ENCODE measurements around the gene RGS1. TPM values are rescaled to one million over a fixed set of nuclear protein-coding genes. Genes with fewer than 3 reads are reported as not detected.

Gene RGS1
- polyA plus RNA-seq, 3 donors = 2.1 to 4.6 (median 3.5) TPM

DNA sequence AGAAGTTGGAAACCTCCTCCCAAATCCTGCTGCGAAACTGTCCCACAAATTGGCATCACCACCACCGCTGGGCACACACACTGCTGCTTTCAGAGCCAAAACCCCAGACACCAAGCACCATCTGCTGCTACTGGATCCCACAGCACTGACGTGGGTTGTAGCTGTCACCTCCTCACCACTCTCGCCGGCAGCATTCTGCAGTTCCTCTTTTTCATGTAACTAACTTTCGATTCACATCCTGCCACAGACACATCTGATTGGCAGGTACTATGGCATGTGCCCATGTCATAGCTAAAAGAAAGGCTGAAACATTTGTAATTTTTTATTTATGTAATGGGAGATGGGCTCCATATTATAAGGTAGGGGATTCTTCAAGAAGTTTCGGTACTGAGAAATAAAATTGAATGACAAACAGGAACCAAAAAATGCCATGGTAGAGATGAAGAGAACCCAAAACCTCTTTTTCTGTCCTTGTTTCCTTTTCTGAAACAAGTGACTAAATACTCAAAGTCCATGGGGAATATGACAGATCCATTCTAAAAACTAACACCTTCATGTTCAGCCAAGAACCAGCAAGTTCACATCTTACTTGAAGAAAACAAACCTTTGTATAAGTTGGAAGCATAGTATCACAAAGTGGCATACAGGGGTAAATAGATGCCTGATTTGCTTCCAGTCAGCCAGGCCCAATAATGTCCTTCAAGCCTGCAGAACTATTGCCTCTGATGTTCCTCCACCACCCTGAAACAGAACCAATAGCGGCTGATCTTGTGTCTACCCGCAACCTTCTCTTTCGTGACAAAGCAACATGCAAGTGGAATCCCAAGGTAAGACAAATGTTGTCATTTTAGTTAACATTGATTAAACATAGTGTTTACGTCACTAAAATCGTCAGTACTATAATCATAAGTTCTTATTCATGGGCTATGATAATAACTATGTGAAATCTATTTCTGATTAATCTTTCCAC lies 33.8 kb downstream of the RGS1 start:
- DNase-seq (ENCODE audit: low read depth in 3 of 3, low spot score in 2 of 3) = no peak

DNA sequence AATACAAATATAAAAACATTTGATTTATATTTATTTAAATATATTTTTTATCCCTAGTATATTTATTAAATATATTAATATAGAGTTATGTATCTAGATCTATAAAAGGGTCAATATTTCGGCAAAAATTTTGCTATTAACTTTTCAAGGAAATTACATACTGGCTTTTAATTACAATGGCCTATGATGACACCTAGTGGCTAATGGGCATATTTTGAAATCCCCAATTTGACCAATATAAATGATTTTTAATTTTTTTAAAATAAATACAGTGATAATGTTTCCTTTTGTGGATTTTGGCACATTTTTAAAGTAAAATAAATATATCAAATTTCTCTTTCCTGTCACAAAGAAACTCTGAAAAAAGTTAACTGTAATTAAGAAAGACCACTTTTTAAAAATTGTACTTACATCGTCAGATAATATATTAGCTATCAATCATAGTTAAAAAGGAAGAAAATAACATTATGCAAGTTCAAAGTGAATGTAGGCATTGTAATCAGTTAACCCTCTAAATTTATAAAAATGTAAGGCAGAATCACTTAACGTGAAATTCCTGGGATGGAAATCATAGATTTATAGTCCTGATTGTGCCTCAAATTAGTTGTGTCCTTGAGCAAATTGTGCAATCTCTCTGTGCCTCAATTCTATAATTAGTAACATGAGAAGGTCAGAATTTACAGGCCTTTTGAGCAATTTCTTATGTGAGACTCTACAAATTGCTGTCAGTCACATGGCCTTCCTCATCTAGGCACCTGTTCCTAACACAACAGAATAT lies 34.7 kb downstream of the RGS1 start:
- no peak for DNase-seq (ENCODE audit: low read depth in 3 of 3, low spot score in 2 of 3)

DNA sequence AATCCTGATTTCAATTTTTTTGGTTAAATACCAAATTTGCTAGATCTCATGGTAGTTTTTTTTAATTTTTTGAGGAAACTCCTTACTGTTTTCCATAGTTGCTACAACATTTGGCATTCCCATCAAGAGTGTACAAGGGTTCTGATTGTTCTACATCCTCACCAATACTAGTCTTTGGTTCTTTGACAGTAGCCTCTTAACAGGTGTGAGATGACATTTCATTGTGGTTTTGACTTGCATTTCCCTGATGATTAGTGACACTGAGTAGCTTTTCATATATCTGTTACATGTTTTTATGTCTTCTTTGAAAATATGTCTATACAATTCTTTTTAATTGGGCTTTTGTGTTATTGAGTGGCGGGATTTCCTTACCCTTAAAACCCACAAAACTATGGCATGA lies 39.5 kb downstream of the RGS1 start:
- DNase-seq (ENCODE audit: low read depth in 3 of 3, low spot score in 2 of 3) = no peak

DNA sequence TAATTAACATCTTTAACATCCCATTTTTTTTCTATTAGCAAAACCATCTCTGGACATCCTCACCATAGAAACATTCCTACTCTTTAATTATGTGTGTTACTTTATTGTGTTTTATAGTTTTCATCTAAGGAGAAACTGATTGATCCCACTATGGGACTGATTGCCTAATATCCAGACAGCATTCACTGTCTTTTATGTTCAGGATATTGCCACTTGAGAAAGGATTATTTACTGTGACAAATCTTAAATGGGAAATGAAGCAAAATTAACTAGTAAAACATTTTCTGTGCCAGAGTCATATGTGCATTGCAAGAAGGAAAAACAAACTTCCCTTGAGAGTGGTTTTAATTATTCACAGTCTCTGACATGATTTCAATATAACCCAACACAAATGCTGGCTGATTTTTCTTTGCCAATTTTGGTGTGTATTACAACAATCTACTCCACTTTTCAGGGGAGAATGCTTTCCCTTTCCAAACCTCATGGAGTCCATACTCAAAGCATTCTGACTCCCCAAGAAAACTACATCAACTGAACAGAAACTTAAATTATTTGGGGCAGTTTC lies 44.6 kb downstream of the RGS1 start:
- DNase-seq (ENCODE audit: low read depth in 3 of 3, low spot score in 2 of 3) = no peak

DNA sequence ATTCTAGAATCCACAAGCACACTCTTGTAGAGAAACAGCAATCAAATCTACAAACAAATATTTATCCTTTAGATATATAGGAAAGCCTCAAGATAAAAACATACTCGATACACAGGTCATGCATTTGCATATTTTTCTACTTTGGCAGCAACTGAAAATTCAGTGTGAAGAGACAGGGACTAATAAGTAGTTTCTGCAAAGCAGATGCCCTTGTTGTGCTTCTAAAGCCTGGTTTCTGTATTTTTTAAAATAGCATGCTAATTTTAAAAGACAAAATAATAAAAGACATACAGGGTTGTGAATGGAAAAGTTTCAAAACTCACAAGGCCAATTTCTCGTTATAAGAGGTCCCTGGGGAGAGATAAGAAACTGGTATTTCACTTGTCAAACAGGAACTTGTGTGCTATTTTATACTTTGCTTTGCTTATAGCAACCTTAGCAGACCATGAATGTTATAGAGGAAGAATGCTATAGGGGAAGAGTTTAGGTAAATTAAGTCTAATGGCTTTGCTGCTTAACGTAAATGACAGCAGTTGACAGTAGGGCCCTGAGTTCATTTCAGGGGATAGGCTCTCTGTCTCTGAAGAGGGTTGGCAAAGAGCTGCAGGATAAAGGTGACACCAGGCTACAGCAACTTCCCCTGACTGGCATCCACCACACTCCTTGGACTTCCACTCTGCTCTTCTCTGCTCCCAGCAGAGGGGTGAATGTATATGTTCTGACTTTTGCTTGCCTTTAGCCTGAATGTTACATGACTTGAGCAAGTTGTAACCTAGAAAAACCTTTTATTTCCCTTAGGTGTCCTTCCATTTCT lies 51.0 kb downstream of the RGS1 start:
- DNase-seq (ENCODE audit: low read depth in 3 of 3, low spot score in 2 of 3) = no peak

DNA sequence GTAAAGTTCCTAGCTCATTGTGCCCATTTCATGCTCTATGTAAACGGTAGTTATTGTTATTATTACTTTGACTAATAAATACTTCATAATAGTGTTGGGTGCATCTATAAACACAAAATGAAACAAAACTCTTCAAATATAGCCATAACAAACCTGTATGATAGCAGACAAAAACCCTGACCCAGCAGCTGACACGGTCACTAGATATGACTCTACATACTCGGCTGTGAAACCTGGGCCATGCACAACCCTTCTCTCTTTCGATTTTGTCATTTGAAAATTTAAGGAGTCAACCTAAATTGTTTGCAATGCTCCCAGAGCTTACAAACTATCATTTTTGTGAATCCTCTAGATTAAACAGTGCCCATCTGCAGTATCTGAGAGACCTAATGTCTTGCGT lies 52.3 kb downstream of the RGS1 start:
- no peak for DNase-seq (ENCODE audit: low read depth in 3 of 3, low spot score in 2 of 3)

DNA sequence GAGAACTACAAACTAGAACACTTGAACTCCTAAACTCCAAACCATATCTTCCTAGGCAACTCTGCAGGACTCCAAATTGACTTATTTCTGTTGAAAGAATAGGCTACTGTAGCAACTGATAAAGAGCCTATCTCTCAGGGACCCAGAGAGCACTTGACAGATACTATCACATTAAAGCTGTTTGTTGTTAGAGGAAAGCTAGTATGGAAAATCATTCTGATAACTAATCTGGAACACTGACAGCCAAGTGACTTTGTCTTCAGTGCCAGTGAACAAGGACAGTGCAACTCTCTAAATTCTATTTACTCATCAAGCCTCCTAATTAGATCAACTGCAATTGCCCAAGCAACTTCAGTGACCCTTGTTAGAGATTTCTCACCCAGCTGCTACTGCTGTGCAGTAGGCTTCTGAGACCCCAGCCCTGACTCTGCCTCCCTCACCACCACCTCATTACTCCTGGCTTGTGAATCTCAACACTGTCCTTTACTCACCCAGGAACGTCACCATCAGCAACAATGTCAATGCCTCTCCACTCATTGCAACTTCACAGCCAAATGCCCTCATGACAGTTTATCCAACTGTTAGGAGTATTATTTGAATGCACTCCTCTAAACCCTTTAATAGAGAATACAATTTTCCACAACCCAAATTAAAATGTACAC lies 53.0 kb downstream of the RGS1 start:
- DNase-seq (ENCODE audit: low read depth in 3 of 3, low spot score in 2 of 3) = no peak

DNA sequence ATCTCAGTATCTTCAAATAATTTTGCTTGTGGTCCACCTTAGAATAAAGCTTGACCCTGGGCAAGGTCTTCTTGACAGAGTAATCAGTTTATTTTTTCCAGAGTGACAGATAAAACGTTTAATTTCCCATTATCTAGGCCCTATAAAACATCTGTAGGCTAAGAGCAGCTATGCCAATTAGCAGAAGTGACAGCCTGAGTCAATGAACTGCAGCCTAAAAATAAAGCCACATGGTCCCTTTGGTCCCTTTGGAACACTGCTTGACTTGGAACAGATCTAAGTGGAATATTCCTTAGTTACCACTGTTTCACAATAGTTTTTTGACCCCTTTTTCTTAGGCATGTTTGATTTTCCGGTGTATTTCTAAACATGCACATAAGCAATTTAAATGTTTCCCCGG lies 54.0 kb downstream of the RGS1 start:
- no peak for DNase-seq (ENCODE audit: low read depth in 3 of 3, low spot score in 2 of 3)

Other genes starting within 250 kb of the RGS1 start
- not detected for gene RGS13, start 60.4 kb downstream of the RGS1 start, polyA plus RNA-seq (ENCODE audit: insufficient read length in 3 of 3)
- 10 to 100 TPM; 36.8 to 44.2 (median 36.9) TPM for gene RGS2, start 233.3 kb downstream of the RGS1 start, polyA plus RNA-seq (ENCODE audit: insufficient read length in 3 of 3)

Measured in right renal cortex interstitium (tissue), 3 donors.